Mesodermal cell (in vitro differentiated cells): ENCODE results near the gene STK32C.

Experiments
- H3K27ac ChIP-seq: 2 replicates; pipeline ENCODE4 v1.7.0; 2013; ENCODE audit warnings: mild to moderate bottlenecking, low read depth, low read length, moderate library complexity; ENCODE audit not compliant: severe bottlenecking
- H3K36me3 ChIP-seq: 2 replicates; pipeline ENCODE4 v1.7.1; 2013; ENCODE audit warnings: mild to moderate bottlenecking, low read length, moderate library complexity; ENCODE audit not compliant: control insufficient read depth, insufficient read depth
- H3K4me1 ChIP-seq: one replicate; pipeline ENCODE4 v1.7.1; 2013; ENCODE audit warnings: mild to moderate bottlenecking, low read length; ENCODE audit not compliant: insufficient read depth, control insufficient read depth, poor library complexity, severe bottlenecking
- H3K4me3 ChIP-seq: 2 replicates; pipeline ENCODE4 v1.7.0; 2013; ENCODE audit warnings: low read length, control low read depth, mild to moderate bottlenecking; ENCODE audit not compliant: insufficient read depth, poor library complexity, severe bottlenecking; ENCODE audit errors: extremely low read depth
- H3K9me3 ChIP-seq: 2 replicates; pipeline ENCODE4 v1.7.1; 2013; ENCODE audit warnings: mild to moderate bottlenecking, low read length, moderate library complexity; ENCODE audit not compliant: control insufficient read depth
- WGBS, 2 experiments: methylation state at CpG; one replicate each; pipeline ENCODE4 v1.1.5; 2013; ENCODE audit warnings: missing lambda C conversion rate in 2 of 2; ENCODE audit not compliant: insufficient coverage in 2 of 2; 5-methylcytosine and 5-hydroxymethylcytosine counted together

The STK32C gene

DNA sequence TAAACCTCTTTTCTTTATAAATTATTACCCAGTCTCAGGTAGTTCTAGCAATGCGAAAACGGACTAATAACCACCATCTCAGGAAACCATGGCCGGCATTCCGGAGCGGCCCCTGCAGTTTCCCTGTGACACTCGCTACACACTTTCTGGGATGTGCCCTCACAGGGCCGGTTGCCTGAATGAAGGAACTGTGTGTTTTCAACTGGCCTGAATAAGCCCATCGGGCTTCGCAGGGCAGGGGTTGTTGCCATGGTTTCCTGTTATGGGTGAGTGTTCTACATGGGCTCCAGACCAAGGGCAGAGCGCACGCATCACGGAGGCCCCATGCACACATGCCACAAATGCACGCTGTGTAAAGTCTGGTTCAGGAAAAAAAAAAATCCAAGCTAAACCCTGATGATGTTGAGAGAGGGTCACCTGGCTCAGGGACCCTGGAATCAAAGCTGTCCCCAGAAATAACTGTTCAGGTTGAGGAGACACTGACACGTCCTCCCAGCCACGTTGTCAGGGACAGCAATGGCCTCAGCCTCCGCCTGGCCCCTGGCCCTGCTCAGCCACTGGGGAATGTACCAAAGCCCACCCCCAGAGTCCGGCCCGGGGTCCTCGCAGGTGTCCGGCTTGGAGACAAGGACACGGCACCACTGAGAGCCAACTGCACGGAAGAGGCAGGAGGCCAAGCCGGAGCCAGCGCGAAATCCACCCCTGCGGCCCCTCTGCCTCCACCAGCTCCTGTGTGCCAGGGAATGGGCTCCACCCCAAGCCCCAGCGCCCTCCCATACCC is 47.9 kb downstream of the STK32C start:
- Histone ChIP-seq H3K4me1 (no peaks in the 10 kb centered on the region), H3K9me3 (no peaks in the 10 kb centered on the region), H3K4me3 (no peak overlapping the region), H3K27ac (no peak overlapping the region), H3K36me3 (no peaks in the 10 kb centered on the region)
- 90 to 95% methylated on average over 23 to 27 of the region's 27 CpGs for WGBS, 2 experiments

DNA sequence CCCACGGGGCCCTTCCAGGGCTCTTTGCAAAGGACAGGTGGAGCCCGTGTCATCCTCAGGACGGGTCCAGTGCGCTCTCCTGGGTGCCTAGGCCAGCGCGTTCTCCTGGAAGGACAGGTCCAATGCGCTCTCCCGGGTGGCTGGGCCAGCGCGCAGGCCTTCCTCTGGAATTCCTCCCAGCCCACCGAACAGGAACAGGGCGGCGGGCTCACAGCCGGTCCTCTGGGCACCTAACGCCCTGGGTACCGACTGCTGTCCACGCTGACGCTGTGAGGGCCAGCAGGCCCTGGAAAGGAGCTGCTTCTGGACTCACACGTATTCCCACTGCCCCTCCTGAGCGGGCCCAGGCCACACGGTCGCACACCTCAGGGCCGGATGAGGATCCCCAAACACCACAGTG is 49.3 kb downstream of the STK32C start:
- WGBS, 2 experiments = 91 to 94% methylated on average over 18 to 21 of the region's 23 CpGs
- no peak overlapping the region for H3K4me3 ChIP-seq
- H3K9me3 ChIP-seq = no peaks in the 10 kb centered on the region
- H3K36me3 ChIP-seq = no peaks in the 10 kb centered on the region
- no peak overlapping the region for H3K27ac ChIP-seq
- H3K4me1 ChIP-seq = no peaks in the 10 kb centered on the region

- H3K9me3 ChIP-seq = no peaks in the 10 kb centered on the region
- no peak overlapping the region for H3K4me3 ChIP-seq
- no peak overlapping the region for H3K27ac ChIP-seq
- no peaks in the 10 kb centered on the region for H3K36me3 ChIP-seq
- H3K4me1 ChIP-seq = no peaks in the 10 kb centered on the region
- WGBS, 2 experiments = 88 to 93% methylated on average over 9 of the region's 9 CpGs
These were observed 49.8 kb downstream of the STK32C start for GRCh38 chr10:132257907-132258306.

DNA sequence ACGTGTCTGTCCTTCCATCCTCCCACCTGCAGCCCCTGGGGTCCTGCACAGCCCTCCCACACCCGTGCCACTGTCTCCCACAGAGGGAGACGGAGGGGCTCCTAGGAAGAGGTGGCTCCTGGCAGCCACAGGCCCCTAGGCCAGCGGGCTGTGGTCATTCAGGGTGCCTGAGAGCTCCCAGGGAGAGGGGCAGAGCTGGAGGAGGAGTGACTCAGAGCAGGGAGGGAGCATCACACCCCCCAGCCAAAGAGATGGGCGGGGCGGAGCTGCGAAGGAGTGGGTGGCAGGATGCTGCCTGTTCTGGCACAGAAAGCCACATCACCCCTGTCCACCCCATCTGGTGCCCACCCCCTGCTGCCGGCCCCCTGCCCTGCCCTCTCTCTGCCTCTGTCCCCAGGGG is 50.5 kb downstream of the STK32C start:
- 60% methylated on average over 1 of the region's 8 CpGs; no CpG with 5 or more reads in 1 of the 2 experiments for WGBS, 2 experiments
- H3K4me1 ChIP-seq = no peaks in the 10 kb centered on the region
- no peak overlapping the region for H3K27ac ChIP-seq
- H3K9me3 ChIP-seq = no peaks in the 10 kb centered on the region
- H3K36me3 ChIP-seq = no peaks in the 10 kb centered on the region
- no peak overlapping the region for H3K4me3 ChIP-seq

- no peak overlapping the region for H3K4me3 ChIP-seq
- H3K36me3 ChIP-seq = no peaks in the 10 kb centered on the region
- no peaks in the 10 kb centered on the region for H3K4me1 ChIP-seq
- no peaks in the 10 kb centered on the region for H3K9me3 ChIP-seq
- WGBS, 2 experiments = 83 to 88% methylated on average over 2 to 4 of the region's 5 CpGs
- H3K27ac ChIP-seq = no peak overlapping the region
These were observed 50.9 kb downstream of the STK32C start for GRCh38 chr10:132256866-132257265.

GRCh38 chr10:132255489-132256344 is 52.0 kb downstream of the STK32C start:
- no peaks in the 10 kb centered on the region for H3K9me3 ChIP-seq
- no peaks in the 10 kb centered on the region for H3K36me3 ChIP-seq
- 93 to 94% methylated on average over 21 to 22 of the region's 23 CpGs for whole genome bisulfite sequencing, 2 experiments
- H3K4me1 ChIP-seq = no peaks in the 10 kb centered on the region
- H3K4me3 ChIP-seq = no peak overlapping the region
- H3K27ac ChIP-seq = no peak overlapping the region

GRCh38 chr10:132254841-132255240 is 52.9 kb downstream of the STK32C start:
- H3K4me1 ChIP-seq = peaks cover under 1% of the 10 kb centered on the region
- no peak overlapping the region for H3K4me3 ChIP-seq
- H3K27ac ChIP-seq = no peak overlapping the region
- H3K9me3 ChIP-seq = no peaks in the 10 kb centered on the region
- WGBS, 2 experiments = 90 to 91% methylated on average over 10 to 13 of the region's 14 CpGs
- H3K36me3 ChIP-seq = no peaks in the 10 kb centered on the region

DNA sequence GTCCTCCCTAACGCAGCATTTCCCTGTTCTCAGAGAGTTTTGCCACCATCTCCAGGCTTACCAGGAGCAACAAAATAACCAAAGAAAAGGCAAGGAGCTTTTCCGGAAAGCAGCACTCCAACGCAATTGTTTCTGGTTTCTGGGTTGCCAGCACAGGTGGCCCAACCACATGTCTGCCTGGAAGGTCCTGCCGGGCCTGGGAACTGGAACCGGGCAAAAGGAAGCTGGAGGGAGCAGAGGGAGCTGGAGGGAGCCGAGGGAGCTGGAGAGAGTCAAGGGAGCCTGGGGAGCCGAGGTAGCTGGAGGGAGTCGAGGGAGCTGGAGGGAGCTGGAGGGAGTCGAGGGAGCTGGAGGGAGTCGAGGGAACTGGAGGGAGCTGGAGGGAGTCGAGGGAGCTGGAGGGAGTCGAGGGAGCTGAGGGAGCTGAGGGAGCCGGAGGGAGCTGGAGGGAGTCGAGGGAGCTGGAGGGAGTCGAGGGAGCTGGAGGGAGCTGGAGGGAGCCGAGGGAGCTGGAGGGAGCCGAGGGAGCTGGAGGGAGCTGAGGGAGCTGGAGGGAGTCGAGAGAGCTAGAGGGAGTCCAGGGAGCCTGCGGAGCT is 54.6 kb downstream of the STK32C start:
- WGBS, 2 experiments = 29 to 42% methylated on average over 10 to 16 of the region's 19 CpGs
- peaks cover 4% of the 10 kb centered on the region for H3K4me1 ChIP-seq
- H3K27ac ChIP-seq = no peak overlapping the region
- H3K4me3 ChIP-seq = no peak overlapping the region
- H3K36me3 ChIP-seq = no peaks in the 10 kb centered on the region
- H3K9me3 ChIP-seq = no peaks in the 10 kb centered on the region

- no peaks in the 10 kb centered on the region for H3K36me3 ChIP-seq
- no peak overlapping the region for H3K4me3 ChIP-seq
- no peaks in the 10 kb centered on the region for H3K9me3 ChIP-seq
- peaks cover 4% of the 10 kb centered on the region for H3K4me1 ChIP-seq
- WGBS, 2 experiments = 90 to 96% methylated on average over 16 of the region's 17 CpGs
- H3K27ac ChIP-seq = no peak overlapping the region
These were observed 55.3 kb downstream of the STK32C start for GRCh38 chr10:132252412-132252811.

- H3K4me3 ChIP-seq = no peak overlapping the region
- WGBS, 2 experiments = 90 to 94% methylated on average over 5 to 6 of the region's 6 CpGs
- H3K9me3 ChIP-seq = no peaks in the 10 kb centered on the region
- no peaks in the 10 kb centered on the region for H3K36me3 ChIP-seq
- H3K27ac ChIP-seq = no peak overlapping the region
- peaks cover 4% of the 10 kb centered on the region for H3K4me1 ChIP-seq
These were observed 55.8 kb downstream of the STK32C start for GRCh38 chr10:132251928-132252327.
